ENCODE data around the gene CEP131. TPM values are rescaled to one million over a fixed set of nuclear protein-coding genes. Genes with fewer than 3 reads are reported as not detected.
A peak's percentile ranks its signal among the peaks of the same experiment; 100 is the strongest.

Gene CEP131
- total and polyA plus RNA-seq, 2 of the 4 experiments (the other 2 are of a cell fraction) = 4.8 to 9.6 TPM

DNA sequence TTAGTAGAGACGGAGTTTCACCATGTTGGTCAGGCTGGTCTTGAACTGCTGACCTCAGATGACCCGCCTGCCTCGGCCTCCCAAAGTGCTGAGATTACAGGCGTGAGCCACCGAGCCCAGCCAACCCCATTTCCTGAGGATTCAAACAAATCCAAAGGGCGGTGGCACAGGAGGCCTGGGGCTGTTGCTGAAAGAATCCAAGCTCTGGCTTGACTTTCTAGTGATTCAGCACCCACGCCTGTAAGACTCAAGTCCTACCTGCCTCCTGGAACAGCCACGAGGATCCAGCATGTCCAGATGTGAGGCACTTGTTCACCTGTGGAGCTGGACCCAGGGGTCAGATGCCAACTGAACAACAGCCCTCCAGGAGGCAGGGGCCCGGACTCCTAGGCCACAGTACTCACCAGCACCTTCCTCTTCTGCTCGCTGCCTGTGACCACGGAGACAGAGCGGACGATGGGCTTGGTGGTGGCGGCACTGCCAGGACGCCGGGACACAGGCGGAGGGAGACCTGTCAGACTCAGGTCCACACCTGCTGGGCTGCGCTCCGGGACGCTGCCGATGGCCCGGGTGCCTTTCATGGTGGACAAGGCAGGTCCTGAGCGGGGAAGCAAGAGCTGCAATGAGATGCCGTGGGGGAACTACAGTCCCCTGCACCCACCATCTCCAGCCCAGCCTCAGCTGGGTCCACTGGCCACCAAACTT is 3.1 kb downstream of the CEP131 start:
- Histone ChIP-seq H2AK9ac (replicated peaks; ENCODE audit: low read depth, low read length, poor library complexity) (peak overlapping the region; percentile 72), H3K27me3 (ENCODE audit: control insufficient read depth, insufficient read depth, low read length) (no peaks in the 10 kb centered on the region), H2AK5ac (ENCODE audit: low read depth, low read length) (no peak overlapping the region), H4K5ac (ENCODE audit: low read depth, low read length) (no peak overlapping the region), H3K4ac (ENCODE audit: low read depth, low read length) (no peak overlapping the region), H3K27ac (ENCODE audit: insufficient read depth, low read length) (no peak overlapping the region), H3K4me2 (ENCODE audit: low read depth, low read length) (no peak overlapping the region), H4K8ac (ENCODE audit: low read depth in 2 of 2, low read length in 2 of 2) (no peak overlapping the region), H2AFZ (replicated peaks; ENCODE audit: low read length, poor library complexity) (no peak overlapping the region), H3K9ac (ENCODE audit: low read depth, low read length) (no peak overlapping the region), H2BK15ac (ENCODE audit: low read depth, low read length) (no peak overlapping the region), H3K9me3 (ENCODE audit: control insufficient read depth, insufficient read depth, low read length) (no peaks in the 10 kb centered on the region), H3K18ac (ENCODE audit: low read depth, low read length) (no peak overlapping the region), H4K20me1 (ENCODE audit: insufficient read depth, low read length) (no peaks in the 10 kb centered on the region), H3K14ac (replicated peaks; ENCODE audit: low read depth, low read length) (no peak overlapping the region), H2BK5ac (ENCODE audit: low read depth, low read length, poor library complexity, severe bottlenecking) (no peak overlapping the region), H3K56ac (ENCODE audit: extremely low read depth, insufficient read depth, low read length) (no peak overlapping the region), H3K79me1 (ENCODE audit: low read depth in 1 of 2, low read length in 2 of 2) (peaks cover 11 to 23% of the 10 kb centered on the region in 2 experiments; a peak in 3 of 4 replicates), H4K91ac (ENCODE audit: insufficient read depth, low read depth, low read length) (no peak overlapping the region), H3K23ac (ENCODE audit: low read depth, low read length) (no peak overlapping the region), H2BK120ac (ENCODE audit: low read depth, low read length) (no peak overlapping the region), H2BK20ac (ENCODE audit: low read depth, low read length) (no peak overlapping the region; the same call in 1 of the 2 replicates), H3K36me3 (ENCODE audit: control insufficient read depth, insufficient read depth, low read length) (peaks cover 5% of the 10 kb centered on the region; the same call in 1 of the 2 replicates), H3K4me1 (ENCODE audit: control insufficient read depth, insufficient read depth, low read length) (peaks cover 8% of the 10 kb centered on the region; the same call in 1 of the 2 replicates), H3K4me3 (ENCODE audit: insufficient read depth, low read depth, low read length) (no peak overlapping the region), H3K9me1 (ENCODE audit: insufficient read depth, low read length) (no peaks in the 10 kb centered on the region; the same call in none of the 2 replicates)
- no peak for DNase-seq
- dilution Hi-C loops (cut with HindIII; ENCODE audit: low sequenced_read_pairs, unreplicated experiment) (no loop called here), intact Hi-C loops (cut with micrococcal nuclease) (loop anchor here (5.0 kb wide), 1 partner anchor 77 kb away; no protein-coding TSS in a partner anchor), in situ Hi-C loops (cut with MboI; ENCODE audit: low sequenced_read_pairs) (no loop called here)
- no peak for ATAC-seq (ENCODE audit: low read depth)
- WGBS, 2 experiments (ENCODE audit: extremely low coverage in 2 of 2, insufficient read length in 1 of 2) = 89% methylated on average over 14 of the region's 24 CpGs; no CpG with 5 or more reads in 1 of the 2 experiments
- ChIA-PET CTCF (no interaction called here), POLR2A (ENCODE audit: unreplicated experiment) (no interaction called here)
- BruUV-seq (replicated peaks) = no TSS peak
- TF ChIP-seq SMC3 (IDR thresholded peaks at IDR 0.05; ENCODE audit: low read depth, low read length) (no peak), MAFK (IDR thresholded peaks at IDR 0.05; ENCODE audit: low read depth, low read length) (no peak), NFE2L2 (IDR thresholded peaks at IDR 0.05; ENCODE audit: low read depth, low read length) (no peak), POLR2A (IDR thresholded peaks at IDR 0.05; ENCODE audit: low read depth, low read length) (no peak), BHLHE40 (IDR thresholded peaks at IDR 0.05; ENCODE audit: low read depth, low read length) (no peak), RAD21 (IDR thresholded peaks at IDR 0.05; ENCODE audit: low read length) (no peak)
- TF ChIP-seq, protein P1, sequence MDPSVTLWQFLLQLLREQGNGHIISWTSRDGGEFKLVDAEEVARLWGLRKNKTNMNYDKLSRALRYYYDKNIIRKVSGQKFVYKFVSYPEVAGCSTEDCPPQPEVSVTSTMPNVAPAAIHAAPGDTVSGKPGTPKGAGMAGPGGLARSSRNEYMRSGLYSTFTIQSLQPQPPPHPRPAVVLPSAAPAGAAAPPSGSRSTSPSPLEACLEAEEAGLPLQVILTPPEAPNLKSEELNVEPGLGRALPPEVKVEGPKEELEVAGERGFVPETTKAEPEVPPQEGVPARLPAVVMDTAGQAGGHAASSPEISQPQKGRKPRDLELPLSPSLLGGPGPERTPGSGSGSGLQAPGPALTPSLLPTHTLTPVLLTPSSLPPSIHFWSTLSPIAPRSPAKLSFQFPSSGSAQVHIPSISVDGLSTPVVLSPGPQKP (IDR thresholded peaks at IDR 0.05; ENCODE audit: borderline replicate concordance, low read depth, low read length) = no peak
- TF ChIP-seq, protein P2, sequence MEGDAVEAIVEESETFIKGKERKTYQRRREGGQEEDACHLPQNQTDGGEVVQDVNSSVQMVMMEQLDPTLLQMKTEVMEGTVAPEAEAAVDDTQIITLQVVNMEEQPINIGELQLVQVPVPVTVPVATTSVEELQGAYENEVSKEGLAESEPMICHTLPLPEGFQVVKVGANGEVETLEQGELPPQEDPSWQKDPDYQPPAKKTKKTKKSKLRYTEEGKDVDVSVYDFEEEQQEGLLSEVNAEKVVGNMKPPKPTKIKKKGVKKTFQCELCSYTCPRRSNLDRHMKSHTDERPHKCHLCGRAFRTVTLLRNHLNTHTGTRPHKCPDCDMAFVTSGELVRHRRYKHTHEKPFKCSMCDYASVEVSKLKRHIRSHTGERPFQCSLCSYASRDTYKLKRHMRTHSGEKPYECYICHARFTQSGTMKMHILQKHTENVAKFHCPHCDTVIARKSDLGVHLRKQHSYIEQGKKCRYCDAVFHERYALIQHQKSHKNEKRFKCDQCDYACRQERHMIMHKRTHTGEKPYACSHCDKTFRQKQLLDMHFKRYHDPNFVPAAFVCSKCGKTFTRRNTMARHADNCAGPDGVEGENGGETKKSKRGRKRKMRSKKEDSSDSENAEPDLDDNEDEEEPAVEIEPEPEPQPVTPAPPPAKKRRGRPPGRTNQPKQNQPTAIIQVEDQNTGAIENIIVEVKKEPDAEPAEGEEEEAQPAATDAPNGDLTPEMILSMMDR (conservative IDR thresholded peaks at IDR 0.05; ENCODE audit: low read depth, low read length) = no peak

Data from IMR-90 (cell line).